Measurements from ENCODE around the gene ZBTB34. TPM values are rescaled to one million over a fixed set of nuclear protein-coding genes. Genes with fewer than 3 reads are reported as not detected.

ZBTB34 gene
- total RNA-seq, 1 donor from 2014 or later, result 6.7 TPM

DNA sequence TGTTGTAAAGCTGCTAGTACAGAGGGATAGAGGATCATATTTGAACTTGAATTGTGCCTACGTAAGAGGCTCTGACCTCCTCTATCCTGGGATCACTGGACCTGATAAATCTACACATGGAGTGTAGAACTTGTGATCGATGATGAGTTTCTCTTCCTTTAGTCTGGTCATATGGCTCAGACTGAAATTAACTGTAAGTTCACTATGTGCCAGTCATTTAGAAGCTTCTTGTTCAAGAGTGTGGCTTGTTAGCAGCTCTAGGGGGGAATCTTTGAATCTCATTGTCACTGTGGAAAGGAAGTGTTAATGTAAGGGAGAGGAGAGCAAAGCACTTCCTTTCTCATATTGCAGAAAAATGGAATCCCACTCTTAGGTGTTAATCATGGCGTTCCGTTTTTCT, 12.1 kb downstream of the ZBTB34 start:
- H3K27me3 Mint-ChIP-seq (ENCODE audit: low read depth), result no peaks in the 10 kb centered on the region
- H3K27ac Mint-ChIP-seq, result no peak overlapping the region
- no peak for DNase-seq (ENCODE audit: low spot score)
- no peak overlapping the region for H3K4me3 Mint-ChIP-seq (ENCODE audit: low read depth)
- H3K4me1 Mint-ChIP-seq (ENCODE audit: low read depth), result peaks cover 20% of the 10 kb centered on the region
- intact Hi-C loops (cut with micrococcal nuclease), result no loop called here
- no peaks in the 10 kb centered on the region for H3K9me3 Mint-ChIP-seq
- H3K36me3 Mint-ChIP-seq (ENCODE audit: low read depth), result peaks cover 12% of the 10 kb centered on the region

DNA sequence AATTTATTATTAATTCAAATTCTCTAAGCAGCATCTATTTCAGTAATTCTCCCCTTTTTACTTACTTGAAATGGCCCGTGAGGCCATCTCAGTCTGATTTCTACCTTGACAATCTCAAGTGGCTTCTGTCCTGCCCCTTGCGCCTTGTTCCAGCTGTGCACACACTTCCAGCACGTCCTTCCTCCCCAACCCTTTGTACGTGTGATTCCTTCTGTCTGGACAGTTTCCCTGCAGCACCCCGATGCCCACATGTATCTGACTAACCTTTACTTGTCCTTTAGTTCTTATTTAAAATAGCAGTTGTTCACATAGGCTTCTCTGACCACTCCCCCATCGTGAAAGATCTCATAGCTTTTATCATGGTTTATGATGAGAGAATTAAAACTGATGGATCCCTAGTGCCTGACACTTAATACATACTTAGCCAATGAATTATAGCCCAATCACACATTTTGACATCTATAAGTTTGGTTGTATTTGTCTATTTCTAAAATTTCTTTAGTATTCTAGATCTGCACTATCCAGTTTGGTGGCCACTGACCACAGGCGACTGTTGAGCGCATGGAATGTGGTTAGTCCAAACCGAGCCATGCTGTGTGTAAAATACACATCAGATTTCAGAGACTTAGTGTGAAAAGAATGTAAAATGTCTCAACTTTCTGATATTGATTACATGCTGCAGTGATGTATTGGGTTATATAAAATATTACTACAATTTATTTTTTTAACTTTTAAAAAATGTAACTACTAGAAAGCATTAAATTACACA, 14.3 kb downstream of the ZBTB34 start:
- peaks cover 20% of the 10 kb centered on the region for H3K4me1 Mint-ChIP-seq (ENCODE audit: low read depth)
- H3K36me3 Mint-ChIP-seq (ENCODE audit: low read depth), result peaks cover 9% of the 10 kb centered on the region
- intact Hi-C loops (cut with micrococcal nuclease), result no loop called here
- H3K9me3 Mint-ChIP-seq, result no peaks in the 10 kb centered on the region
- no peak overlapping the region for H3K4me3 Mint-ChIP-seq (ENCODE audit: low read depth)
- H3K27ac Mint-ChIP-seq, result no peak overlapping the region
- no peak for DNase-seq (ENCODE audit: low spot score)
- H3K27me3 Mint-ChIP-seq (ENCODE audit: low read depth), result no peaks in the 10 kb centered on the region

DNA sequence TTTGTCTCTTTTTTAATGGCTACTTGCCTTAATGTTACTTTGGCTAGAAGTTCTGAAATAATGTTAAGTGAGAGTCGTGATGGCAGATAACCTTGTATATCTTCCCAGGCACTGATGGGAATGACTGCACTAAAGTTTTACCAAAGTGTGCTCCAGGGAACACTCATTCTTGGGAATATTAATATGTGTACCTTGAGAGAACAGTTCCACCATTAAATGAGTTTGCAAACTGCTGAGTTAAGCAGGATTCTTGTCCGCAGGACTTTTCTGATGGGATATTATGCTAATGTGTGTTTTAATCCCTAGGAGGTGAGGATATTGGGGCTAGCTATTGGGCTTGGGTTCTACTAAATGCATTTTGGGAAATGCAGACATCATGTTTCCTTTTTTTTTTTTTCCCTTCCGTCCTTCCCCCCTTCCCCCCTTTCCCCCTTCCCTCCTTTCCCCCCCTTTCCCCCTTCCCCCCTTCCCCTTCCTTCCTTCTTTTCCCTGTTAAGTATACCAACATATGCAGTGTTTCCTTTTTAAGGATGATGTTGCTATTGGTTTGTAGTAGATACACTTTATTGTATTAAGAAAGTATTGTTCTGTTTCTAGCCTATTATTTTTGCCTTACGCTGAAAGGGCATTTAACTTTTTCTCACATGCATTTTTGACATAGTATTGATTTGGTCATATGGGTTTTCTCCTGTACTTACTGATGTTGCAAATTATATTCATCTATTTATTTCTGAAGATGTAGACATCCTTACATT, 15.5 kb downstream of the ZBTB34 start:
- Mint-ChIP-seq H3K4me1 (ENCODE audit: low read depth) (peaks cover 18% of the 10 kb centered on the region), H3K9me3 (no peaks in the 10 kb centered on the region), H3K36me3 (ENCODE audit: low read depth) (peaks cover 20% of the 10 kb centered on the region), H3K4me3 (ENCODE audit: low read depth) (no peak overlapping the region), H3K27ac (peak overlapping the region; percentile 5), H3K27me3 (ENCODE audit: low read depth) (no peaks in the 10 kb centered on the region)
- intact Hi-C loops (cut with micrococcal nuclease), result no loop called here
- no peak for DNase-seq (ENCODE audit: low spot score)

DNA sequence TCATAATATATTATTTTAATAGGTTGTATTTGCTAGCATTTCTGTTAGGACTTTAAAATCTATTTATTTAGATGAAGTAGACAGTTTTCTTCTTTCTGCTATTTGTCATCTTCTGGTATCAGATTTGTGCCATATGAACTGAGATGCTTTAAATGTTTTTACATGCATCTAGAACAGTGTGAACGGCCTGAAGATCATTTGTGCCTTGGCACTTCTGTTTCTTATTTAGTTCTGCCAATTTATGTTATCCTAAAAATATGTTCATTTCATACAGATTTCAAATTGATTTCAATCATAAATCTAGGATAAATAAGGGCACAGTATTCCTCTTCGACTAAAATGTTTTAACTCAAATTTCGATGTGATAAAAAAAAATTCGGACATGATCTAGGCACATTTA, 16.1 kb downstream of the ZBTB34 start:
- peaks cover 18% of the 10 kb centered on the region for H3K4me1 Mint-ChIP-seq (ENCODE audit: low read depth)
- intact Hi-C loops (cut with micrococcal nuclease), result no loop called here
- DNase-seq (ENCODE audit: low spot score), result no peak
- H3K27me3 Mint-ChIP-seq (ENCODE audit: low read depth), result no peaks in the 10 kb centered on the region
- no peak overlapping the region for H3K4me3 Mint-ChIP-seq (ENCODE audit: low read depth)
- H3K27ac Mint-ChIP-seq, result no peak overlapping the region
- H3K36me3 Mint-ChIP-seq (ENCODE audit: low read depth), result peaks cover 21% of the 10 kb centered on the region
- H3K9me3 Mint-ChIP-seq, result no peaks in the 10 kb centered on the region

DNA sequence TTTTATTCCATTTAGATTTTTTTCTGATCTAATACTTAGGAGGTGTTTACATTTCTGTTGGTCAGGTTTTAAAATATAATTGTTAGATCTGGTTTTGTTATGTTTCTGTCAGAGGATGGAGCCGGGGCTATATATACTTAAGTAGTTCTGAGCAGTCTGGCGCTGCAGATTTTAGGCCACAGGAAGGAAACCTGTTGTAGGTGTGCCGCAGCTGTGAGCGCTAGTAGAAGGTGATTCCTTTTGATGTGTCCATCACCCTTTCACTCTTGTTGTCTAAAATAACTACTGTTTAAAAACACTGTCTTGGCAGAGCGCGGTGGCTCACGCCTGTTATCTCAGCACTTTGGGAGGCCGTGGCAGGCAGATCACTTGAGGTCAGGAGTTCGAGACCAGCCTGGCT, 17.0 kb downstream of the ZBTB34 start:
- Mint-ChIP-seq H3K4me1 (ENCODE audit: low read depth) (peaks cover 15% of the 10 kb centered on the region), H3K4me3 (ENCODE audit: low read depth) (no peak overlapping the region), H3K9me3 (no peaks in the 10 kb centered on the region), H3K36me3 (ENCODE audit: low read depth) (peaks cover 29% of the 10 kb centered on the region), H3K27ac (no peak overlapping the region), H3K27me3 (ENCODE audit: low read depth) (no peaks in the 10 kb centered on the region)
- intact Hi-C loops (cut with micrococcal nuclease), result no loop called here
- DNase-seq (ENCODE audit: low spot score), result no peak

DNA sequence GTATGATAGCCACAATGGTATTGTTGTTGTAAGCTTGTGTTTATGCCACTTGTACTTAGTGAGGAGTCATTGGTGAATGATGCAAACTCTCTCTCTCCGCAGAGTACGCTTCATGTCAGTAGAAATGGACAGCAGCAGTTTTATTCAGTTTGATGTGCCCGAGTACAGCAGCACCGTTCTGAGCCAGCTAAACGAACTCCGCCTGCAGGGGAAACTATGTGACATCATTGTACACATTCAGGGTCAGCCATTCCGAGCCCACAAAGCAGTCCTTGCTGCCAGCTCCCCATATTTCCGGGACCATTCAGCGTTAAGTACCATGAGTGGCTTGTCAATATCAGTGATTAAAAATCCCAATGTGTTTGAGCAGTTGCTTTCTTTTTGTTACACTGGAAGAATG, 18.8 kb downstream of the ZBTB34 start:
- H3K27ac Mint-ChIP-seq, result no peak overlapping the region
- DNase-seq (ENCODE audit: low spot score), result no peak
- no peaks in the 10 kb centered on the region for H3K27me3 Mint-ChIP-seq (ENCODE audit: low read depth)
- intact Hi-C loops (cut with micrococcal nuclease), result no loop called here
- H3K4me3 Mint-ChIP-seq (ENCODE audit: low read depth), result no peak overlapping the region
- peaks cover 29% of the 10 kb centered on the region for H3K36me3 Mint-ChIP-seq (ENCODE audit: low read depth)
- peaks cover 12% of the 10 kb centered on the region for H3K4me1 Mint-ChIP-seq (ENCODE audit: low read depth)
- H3K9me3 Mint-ChIP-seq, result no peaks in the 10 kb centered on the region

DNA sequence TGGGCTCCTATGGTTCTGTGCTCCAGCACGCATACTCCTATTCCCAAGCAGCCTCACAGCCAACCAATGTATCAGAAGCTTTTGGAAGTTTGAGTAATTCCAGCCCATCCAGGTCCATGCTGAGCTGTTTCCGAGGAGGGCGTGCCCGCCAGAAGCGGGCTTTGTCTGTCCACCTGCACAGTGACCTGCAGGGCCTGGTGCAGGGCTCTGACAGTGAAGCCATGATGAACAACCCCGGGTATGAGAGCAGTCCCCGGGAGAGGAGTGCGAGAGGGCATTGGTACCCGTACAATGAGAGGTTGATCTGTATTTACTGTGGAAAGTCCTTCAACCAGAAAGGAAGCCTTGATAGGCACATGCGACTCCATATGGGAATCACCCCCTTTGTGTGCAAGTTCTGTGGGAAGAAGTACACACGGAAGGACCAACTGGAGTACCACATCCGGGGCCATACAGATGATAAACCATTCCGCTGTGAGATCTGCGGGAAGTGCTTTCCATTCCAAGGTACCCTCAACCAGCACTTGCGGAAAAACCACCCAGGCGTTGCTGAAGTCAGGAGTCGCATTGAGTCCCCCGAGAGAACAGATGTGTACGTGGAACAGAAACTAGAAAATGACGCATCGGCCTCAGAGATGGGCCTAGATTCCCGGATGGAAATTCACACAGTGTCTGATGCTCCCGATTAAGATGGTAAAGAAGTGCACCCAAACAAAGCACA, 19.9 kb downstream of the ZBTB34 start:
- no peak for DNase-seq (ENCODE audit: low spot score)
- no peak overlapping the region for H3K27ac Mint-ChIP-seq
- H3K9me3 Mint-ChIP-seq, result no peaks in the 10 kb centered on the region
- H3K4me3 Mint-ChIP-seq (ENCODE audit: low read depth), result no peak overlapping the region
- H3K27me3 Mint-ChIP-seq (ENCODE audit: low read depth), result no peaks in the 10 kb centered on the region
- peaks cover 29% of the 10 kb centered on the region for H3K36me3 Mint-ChIP-seq (ENCODE audit: low read depth)
- intact Hi-C loops (cut with micrococcal nuclease), result no loop called here
- peaks cover 11% of the 10 kb centered on the region for H3K4me1 Mint-ChIP-seq (ENCODE audit: low read depth)

DNA sequence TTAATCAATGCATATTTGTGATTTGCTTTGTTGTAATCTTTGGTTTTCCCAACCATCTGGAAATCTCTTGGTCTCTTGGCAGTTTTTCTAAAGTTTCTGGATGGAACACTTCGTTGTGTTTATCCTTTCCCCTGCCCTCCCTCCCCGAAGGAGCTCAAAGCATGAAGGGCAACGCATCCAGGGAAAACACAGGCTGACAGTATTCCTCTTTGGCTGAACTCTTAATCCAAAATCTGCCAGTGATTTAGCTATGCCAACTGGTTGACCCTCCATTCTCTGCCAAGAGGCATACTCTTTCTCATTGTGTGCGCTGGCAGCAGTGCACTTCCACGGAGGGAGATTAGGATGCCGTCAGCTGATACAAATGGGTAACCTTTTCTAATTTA, 20.5 kb downstream of the ZBTB34 start:
- Mint-ChIP-seq H3K27me3 (ENCODE audit: low read depth) (no peaks in the 10 kb centered on the region), H3K36me3 (ENCODE audit: low read depth) (peaks cover 29% of the 10 kb centered on the region), H3K4me3 (ENCODE audit: low read depth) (no peak overlapping the region), H3K9me3 (no peaks in the 10 kb centered on the region), H3K4me1 (ENCODE audit: low read depth) (peaks cover 9% of the 10 kb centered on the region), H3K27ac (no peak overlapping the region)
- no peak for DNase-seq (ENCODE audit: low spot score)
- intact Hi-C loops (cut with micrococcal nuclease), result no loop called here

DNA sequence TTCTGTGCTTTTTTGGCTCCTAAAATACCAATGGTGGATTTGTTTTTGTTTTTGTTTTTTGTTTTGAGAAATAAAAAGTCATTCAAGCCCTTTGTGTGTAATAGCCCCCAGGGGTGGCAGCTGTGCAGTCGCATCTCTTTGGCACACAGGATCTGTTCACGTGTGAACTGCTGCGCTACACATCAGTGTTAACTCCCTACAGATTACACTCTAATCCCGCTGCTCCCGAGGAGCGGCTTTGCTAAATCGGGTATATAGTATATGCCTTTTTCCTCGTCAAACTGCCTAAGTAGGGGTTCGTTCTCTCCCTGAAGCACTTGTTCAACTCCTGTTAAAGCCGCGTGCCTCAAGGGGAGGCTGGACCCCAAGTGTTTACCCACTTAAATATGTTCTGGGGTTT, 22.3 kb downstream of the ZBTB34 start:
- Mint-ChIP-seq H3K27me3 (ENCODE audit: low read depth) (no peaks in the 10 kb centered on the region), H3K4me1 (ENCODE audit: low read depth) (no peaks in the 10 kb centered on the region), H3K9me3 (no peaks in the 10 kb centered on the region), H3K36me3 (ENCODE audit: low read depth) (peaks cover 29% of the 10 kb centered on the region), H3K4me3 (ENCODE audit: low read depth) (no peak overlapping the region), H3K27ac (no peak overlapping the region)
- intact Hi-C loops (cut with micrococcal nuclease), result no loop called here
- no peak for DNase-seq (ENCODE audit: low spot score)

DNA sequence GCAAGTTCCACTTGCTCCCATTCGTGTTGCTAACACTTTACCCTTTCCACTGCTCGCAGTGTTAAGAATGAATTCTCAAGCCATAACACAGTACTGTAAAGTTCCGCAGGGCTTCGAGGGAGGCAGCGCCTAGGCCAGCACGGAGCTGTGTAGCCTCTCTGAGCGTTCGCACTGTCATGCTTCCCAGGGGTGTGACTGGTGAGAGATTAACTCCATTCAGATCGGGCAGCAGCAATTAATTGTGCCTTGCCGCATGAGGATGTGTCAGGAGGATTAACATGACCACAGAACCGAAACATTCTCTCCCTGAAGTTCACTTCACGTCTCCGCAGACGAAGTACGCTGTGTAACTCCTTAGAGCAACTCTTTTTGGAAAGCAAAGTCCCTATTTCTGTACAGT, 23.2 kb downstream of the ZBTB34 start:
- Mint-ChIP-seq H3K4me3 (ENCODE audit: low read depth) (no peak overlapping the region), H3K4me1 (ENCODE audit: low read depth) (no peaks in the 10 kb centered on the region), H3K27me3 (ENCODE audit: low read depth) (no peaks in the 10 kb centered on the region), H3K9me3 (no peaks in the 10 kb centered on the region), H3K36me3 (ENCODE audit: low read depth) (peaks cover 29% of the 10 kb centered on the region), H3K27ac (no peak overlapping the region)
- no peak for DNase-seq (ENCODE audit: low spot score)
- intact Hi-C loops (cut with micrococcal nuclease), result no loop called here

DNA sequence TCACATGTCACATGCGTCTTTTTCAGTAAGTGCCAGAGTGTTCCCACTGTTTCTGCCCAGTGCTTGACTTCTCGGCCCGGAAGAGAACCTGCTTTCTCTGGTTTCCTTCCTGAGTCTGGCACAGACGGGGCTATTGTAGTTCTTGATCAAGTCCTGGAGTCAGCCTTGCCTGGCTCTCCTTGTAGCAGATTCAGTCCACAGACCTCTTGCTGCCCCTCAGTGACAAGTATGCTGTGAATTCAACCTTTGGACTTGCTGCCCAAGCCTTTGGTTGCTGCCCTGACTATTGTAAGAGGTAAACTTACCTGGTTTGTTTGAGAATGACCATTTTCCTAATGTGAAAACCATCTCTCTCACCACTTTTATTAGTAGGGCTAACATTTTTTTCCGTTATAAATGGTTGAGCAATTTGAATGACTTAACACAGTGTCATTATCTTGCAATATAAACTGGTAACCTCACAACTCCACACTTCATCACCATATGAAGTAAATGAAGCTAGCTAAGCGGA, 24.7 kb downstream of the ZBTB34 start:
- Mint-ChIP-seq H3K9me3 (no peaks in the 10 kb centered on the region), H3K4me1 (ENCODE audit: low read depth) (no peaks in the 10 kb centered on the region), H3K36me3 (ENCODE audit: low read depth) (peaks cover 17% of the 10 kb centered on the region), H3K27me3 (ENCODE audit: low read depth) (no peaks in the 10 kb centered on the region), H3K27ac (no peak overlapping the region), H3K4me3 (ENCODE audit: low read depth) (no peak overlapping the region)
- no peak for DNase-seq (ENCODE audit: low spot score)
- intact Hi-C loops (cut with micrococcal nuclease), result no loop called here

DNA sequence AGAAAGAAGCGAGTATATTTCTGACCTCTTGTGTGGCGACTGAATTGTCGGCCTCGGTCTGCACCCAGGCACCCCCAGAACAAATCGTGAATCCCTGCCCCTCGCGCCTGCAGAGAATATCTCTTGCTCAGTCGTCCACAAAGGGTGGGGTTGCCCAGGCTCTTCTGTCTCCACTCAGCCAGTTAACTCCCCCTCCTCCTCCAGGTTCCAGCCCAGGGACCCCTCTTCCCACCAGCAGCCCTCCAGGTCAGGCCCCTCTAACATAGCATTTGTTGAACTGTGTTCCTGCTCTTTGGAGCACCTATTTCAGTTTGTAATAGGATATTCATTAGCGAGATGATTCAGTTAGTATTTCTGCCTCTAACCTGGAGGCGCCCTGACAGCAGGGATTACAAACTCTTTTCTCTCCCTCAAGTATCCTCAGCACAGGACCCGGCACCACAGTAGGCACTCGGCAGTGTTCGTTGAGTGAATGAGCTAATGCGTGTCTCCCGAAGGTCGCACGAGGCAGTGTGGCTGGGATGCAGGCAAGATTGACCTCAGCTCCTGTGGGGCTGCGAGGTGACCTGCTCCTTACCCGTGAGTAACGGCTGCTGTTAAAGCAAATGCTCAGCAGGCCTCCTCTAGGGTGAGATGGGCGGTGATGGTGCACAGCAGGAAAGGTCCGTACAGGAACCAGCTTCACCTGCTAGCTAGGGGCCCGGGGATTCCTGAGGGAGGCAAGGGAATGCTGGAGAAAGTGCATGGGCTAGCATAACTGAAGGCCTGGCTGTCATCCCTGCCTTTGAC, 25.8 kb downstream of the ZBTB34 start:
- Mint-ChIP-seq H3K27me3 (ENCODE audit: low read depth) (no peaks in the 10 kb centered on the region), H3K9me3 (no peaks in the 10 kb centered on the region), H3K27ac (no peak overlapping the region), H3K4me1 (ENCODE audit: low read depth) (no peaks in the 10 kb centered on the region), H3K36me3 (ENCODE audit: low read depth) (peaks cover 8% of the 10 kb centered on the region), H3K4me3 (ENCODE audit: low read depth) (no peak overlapping the region)
- intact Hi-C loops (cut with micrococcal nuclease), result no loop called here
- DNase-seq (ENCODE audit: low spot score), result no peak
